Dermis blood vessel endothelial cell (primary cell): Measurements from ENCODE around the gene COPA. TPM values are rescaled to one million over a fixed set of nuclear protein-coding genes. Genes with fewer than 3 reads are reported as not detected.

Experiments
- DNase-seq: peaks from one replicate; pipeline ENCODE4 v3.0.0; 2010
- total RNA-seq: library from RNA; depleted of rRNA; stranded (reverse); fragments of >200 nt; gene quantifications from 2 replicates; pipeline ENCODE4 v1.2.3, GENCODE V29; 2014

Gene COPA
- total RNA-seq, 1 donor from 2014 or later = 248 TPM

GRCh38 chr1:160264795-160265307 lies 78.2 kb downstream of the COPA start:
- DNase-seq = no peak

DNA sequence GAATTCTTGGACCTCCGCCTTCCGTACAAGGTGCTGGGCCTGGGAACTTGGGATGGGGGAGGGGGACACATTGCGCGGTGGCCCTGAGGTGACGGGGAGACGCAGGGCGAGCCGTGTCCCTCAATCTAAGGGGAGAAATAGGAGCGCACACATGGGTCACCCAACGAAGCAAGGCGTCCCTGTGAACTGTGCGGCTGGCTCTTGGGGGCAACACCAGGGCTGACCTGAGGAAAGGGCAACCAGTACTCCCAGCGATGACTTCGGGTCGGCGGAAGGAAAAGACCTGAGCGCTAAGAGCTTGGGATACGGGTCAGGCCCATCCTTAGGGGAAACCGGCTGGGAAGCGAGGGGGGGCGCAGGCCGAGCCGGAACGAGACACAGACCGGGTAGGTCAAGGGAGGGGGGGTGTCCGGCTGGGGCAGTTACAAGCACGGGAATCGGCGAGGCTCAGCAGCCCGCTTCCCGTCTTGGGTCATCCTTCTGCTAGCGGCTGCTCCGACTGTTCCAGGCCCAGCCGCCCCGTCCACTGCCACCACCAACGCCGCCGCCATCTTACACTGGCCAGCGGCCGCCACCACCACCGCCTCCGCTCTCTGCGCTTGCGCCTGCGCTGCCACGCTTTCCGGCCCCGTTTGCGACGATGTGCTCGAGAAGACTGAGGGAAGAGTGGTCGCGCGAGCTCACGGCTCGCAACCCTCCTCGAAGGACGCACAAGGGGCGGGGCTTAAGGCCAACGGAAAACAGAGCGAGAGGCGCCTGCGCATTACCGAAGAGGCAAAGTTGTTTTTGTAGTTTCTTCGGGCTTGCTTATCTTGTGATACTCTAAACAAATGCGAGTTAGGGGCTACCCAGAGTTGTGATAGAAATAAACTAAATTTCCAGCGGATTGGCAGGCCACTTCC lies 80.9 kb downstream of the COPA start, which contains the start of gene DCAF8:
TSS of gene DCAF8 (minus strand) at position 657 of the 902 bp plus-strand sequence. CDS start 18,541 bp downstream, outside the sequence.
- DNase-seq = peak; percentile 99

DNA sequence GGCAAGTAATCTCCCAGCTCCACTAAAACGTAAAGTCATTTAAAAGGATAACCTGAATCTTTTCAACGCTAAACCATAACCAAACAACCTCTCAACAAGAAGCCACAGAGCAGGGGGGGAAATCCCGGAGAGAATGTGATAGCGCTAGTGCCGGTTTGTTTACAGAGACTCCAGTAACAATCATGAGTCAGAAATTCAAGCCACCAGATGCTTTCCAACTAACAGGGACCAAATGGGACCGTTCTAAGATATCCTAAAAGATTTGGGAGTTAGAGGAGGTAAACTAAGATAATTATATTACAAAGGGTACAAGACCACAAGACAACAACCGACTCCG lies 81.5 kb downstream of the COPA start:
- peak; percentile 77 for DNase-seq

- DNase-seq = peak; percentile 93
These were observed 82.4 kb downstream of the COPA start for GRCh38 chr1:160260406-160261382.

- no peak for DNase-seq
These were observed 84.8 kb downstream of the COPA start for GRCh38 chr1:160258177-160258798.

DNA sequence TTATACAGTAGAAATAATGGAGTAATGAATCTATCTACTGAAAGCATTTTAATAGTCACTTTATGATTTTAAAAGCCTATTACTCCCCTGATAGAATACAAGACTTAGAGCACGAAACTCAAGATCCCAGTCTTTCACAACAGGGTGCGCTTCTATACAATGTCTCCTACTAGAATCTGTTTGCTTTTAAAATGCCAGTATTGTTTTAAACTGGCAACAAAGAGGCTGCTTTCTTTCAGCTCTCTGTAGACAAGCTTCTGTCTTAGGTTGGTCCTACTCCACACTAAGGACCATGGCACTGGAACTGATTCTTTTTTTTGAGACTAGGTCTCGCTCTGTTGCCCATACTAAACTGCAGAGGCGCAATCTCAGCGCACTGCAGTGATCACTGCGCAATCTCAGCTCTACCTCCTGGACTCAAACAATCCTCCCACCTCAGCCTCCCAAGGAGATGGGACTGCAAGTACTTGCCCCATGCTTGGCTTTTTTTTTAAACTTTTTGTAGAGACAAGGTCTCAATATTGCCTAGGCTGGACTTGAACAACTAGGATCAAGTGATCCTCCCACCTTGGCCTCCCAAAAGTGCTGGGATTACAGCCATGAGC lies 85.5 kb downstream of the COPA start:
- DNase-seq = no peak

DNA sequence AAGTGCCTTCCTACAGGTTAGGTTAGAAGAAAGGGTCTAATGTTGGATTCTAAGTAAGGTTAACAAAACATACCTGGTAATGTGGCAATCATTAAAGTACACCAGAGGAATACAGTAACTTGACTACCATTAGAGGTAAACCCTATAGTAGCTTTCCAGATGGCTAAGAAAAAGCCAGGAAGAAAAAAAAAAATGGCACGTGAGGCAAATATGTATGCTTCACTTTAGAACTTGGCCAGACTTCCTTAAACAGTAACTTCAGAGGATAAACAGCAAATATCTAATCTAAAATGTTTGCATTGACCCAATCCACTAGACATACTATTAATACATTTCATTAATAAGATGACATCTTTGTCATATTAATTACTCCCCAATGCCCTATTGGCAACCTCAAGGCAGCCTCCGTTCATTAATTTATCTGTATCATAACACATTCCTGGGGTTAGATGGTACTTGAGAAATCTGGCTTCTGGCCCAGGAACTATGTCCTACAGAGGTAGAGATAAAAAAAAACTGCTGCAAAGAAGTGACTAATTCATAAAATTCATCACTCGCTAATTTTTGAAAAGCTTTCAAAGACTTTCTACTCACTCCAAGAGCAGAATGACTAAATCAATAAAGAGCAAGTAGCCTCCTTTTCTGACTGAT lies 86.5 kb downstream of the COPA start:
- DNase-seq = peak; percentile 56

GRCh38 chr1:160255781-160256300 lies 87.2 kb downstream of the COPA start:
- no peak for DNase-seq

DNA sequence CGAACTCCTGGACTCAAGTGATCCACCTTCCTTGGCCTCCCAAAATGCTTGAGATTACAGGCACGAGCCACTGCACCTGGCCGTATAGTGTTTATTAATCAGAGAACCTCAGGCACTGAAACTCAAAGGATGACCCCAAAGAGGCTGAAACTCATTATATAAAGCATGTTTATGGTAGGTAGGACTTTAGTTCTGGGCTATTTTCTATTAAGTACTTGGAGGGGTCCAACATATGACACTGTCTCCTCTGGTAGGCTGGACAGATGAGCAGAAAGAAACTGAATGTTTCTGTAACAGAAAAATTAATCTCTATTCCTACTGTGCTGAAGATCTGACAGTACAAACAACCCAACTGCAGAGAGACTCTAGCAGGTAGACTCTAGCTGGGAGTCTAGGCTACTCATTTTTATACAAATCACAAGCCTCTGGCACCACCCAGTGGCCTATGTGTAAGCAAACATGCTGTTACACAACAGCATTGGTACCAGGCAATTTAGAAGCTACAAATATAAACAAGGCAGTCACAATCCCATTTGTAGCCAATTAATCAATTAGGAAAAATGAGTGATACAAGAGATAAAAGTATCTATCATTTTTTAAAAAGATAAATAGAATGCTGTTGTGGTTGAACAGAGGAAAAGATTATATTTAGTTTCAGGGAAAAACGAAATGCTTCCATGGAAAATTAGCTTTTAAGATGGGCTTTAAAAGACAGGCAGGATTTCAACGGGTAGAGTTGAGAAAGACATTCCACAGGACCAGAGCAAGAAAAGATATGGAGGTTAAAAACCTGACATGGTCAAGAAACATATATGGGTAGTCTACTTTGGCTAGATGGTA lies 91.1 kb downstream of the COPA start:
- peak; percentile 83 for DNase-seq

GRCh38 chr1:160251011-160251410 lies 92.0 kb downstream of the COPA start:
- no peak for DNase-seq

DNA sequence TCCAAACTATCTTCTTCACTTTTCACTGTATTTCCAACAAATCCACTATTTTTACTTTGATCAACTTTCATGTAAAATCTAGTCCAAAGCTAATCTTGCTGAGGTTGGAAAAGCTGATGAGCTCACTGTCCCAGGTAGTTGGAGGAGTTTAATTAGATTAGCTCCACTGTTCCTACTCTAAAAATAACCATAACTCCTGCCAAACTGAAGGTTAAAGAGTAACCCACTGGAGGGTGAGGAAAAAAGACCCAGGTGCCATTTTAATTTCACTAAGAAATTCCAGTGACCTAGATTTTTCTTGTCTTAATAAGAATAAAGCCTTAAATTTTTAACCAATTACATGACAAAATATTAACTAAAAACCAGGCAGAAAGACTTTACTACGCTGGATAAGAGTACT lies 96.0 kb downstream of the COPA start:
- DNase-seq = no peak

DNA sequence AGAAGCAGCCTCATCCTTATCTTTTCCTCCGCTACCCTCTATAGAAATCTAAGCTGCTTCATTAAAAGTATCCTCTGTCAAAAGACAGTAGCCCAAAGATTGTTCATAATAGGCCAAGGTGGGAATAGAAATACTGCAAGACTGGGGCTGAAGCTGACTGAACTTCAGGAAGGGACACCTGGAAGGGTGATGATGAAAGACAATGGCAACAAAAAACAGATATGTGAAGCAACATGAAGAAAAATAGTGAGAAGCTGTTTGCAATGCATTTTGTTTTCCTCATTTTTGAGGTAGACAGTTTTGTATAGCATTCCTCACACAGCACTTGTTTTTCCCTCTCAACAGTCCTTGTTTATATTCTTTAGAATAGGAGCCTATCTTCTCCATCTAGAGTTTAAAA lies 97.6 kb downstream of the COPA start:
- no peak for DNase-seq

DNA sequence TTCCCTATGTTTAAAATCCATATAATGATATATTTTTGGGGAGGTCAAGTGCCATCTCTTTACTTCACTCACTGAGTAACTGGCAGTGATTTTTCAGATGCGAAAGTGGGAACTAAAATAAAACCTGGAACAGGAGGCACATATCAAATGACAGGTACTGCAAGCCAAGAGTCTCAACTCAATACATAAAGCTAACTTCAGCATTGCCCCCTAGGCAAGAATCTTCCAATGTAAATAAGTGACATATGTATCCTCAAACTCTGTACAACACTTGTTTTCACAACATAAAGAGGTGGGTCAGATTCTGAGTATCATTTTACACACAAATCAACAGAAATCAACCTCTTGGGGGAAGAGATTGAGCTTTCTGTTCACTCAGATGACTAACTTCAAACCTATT lies 98.8 kb downstream of the COPA start:
- no peak for DNase-seq

GRCh38 chr1:160243767-160244166 lies 99.3 kb downstream of the COPA start:
- peak; percentile 13 for DNase-seq

GRCh38 chr1:160239582-160240299 lies 103.3 kb downstream of the COPA start:
- no peak for DNase-seq
